Ascending aorta (tissue), 2 donors: Measurements from ENCODE around the gene ANKRD49. TPM values are rescaled to one million over a fixed set of nuclear protein-coding genes. Genes with fewer than 3 reads are reported as not detected.

Experiments
- DNase-seq, 2 donors: peaks; one replicate each; pipeline ENCODE4 v3.0.0-alpha.2; 2019; ENCODE audit warnings: low spot score in 2 of 2
- H3K27ac ChIP-seq, 2 donors: fragments of 200-600 bp; sonication (generic); one replicate each; pipeline ENCODE4 v1.5.1; 2016 to 2017; ENCODE audit warnings: mild to moderate bottlenecking in 1 of 2
- H3K27me3 ChIP-seq: fragments of 200-600 bp; sonication (generic); one replicate; pipeline ENCODE4 v1.5.1; 2017
- H3K36me3 ChIP-seq, 2 donors: fragments of 200-600 bp; sonication (generic); one replicate each; pipeline ENCODE4 v1.5.1; 2016
- H3K4me1 ChIP-seq, 2 donors: fragments of 200-600 bp; sonication (generic); one replicate each; pipeline ENCODE4 v1.5.1; 2016 to 2017; ENCODE audit warnings: mild to moderate bottlenecking in 1 of 2
- H3K4me3 ChIP-seq, 2 donors: fragments of 200-600 bp; sonication (generic); one replicate each; pipeline ENCODE4 v1.5.1; 2016 to 2017; ENCODE audit warnings: mild to moderate bottlenecking in 1 of 2
- H3K9me3 ChIP-seq, 2 donors: fragments of 200-600 bp; sonication (generic); one replicate each; pipeline ENCODE4 v1.5.1; 2016
- CTCF ChIP-seq, 3 experiments: fragments of 200-600 bp in 2 of 3; fragments of 450-650 bp in 1 of 3; sonication (generic) in 2 of 3; IDR thresholded peaks; one replicate each; pipeline ENCODE4 v1.5.1; 2016 to 2019; ENCODE audit warnings: antibody characterized with exemption in 3 of 3, mild to moderate bottlenecking in 1 of 3, moderate library complexity in 1 of 3
- intact Hi-C: fragments of 100-400 bp; cut with DNase I; formaldehyde crosslinking; loops from one replicate; pipeline ENCODE4 v1.15.1; 2023
- total RNA-seq: library from RNA; depleted of rRNA; stranded (reverse); fragments of >200 nt; gene quantifications from one replicate; pipeline ENCODE4 v1.1.0, GENCODE V29; 2016

The ANKRD49 gene
- total RNA-seq, 1 donor from 2014 or later, result 7.0 TPM

GRCh38 chr11:94536386-94536785 is 42.6 kb downstream of the ANKRD49 start:
- H3K9me3 ChIP-seq, result no peaks in the 10 kb centered on the region
- H3K27ac ChIP-seq, result peak overlapping the region; percentile 28 to 57
- no peaks in the 10 kb centered on the region for H3K36me3 ChIP-seq
- TF ChIP-seq CTCF (IDR thresholded peaks at IDR 0.05), result no peak
- DNase-seq, result no peak
- H3K27me3 ChIP-seq, result no peaks in the 10 kb centered on the region
- H3K4me3 ChIP-seq, result no peak overlapping the region
- intact Hi-C loops, result no loop called here
- peaks cover 0 to 39% of the 10 kb centered on the region in 2 donors for H3K4me1 ChIP-seq

GRCh38 chr11:94537031-94537600 is 43.3 kb downstream of the ANKRD49 start:
- no peak for TF ChIP-seq CTCF (IDR thresholded peaks at IDR 0.05)
- no peak overlapping the region for H3K4me3 ChIP-seq
- intact Hi-C loops, result no loop called here

GRCh38 chr11:94539420-94539819 is 45.6 kb downstream of the ANKRD49 start:
- H3K4me3 ChIP-seq, result no peak overlapping the region
- no peaks in the 10 kb centered on the region for H3K27me3 ChIP-seq
- H3K9me3 ChIP-seq, result no peaks in the 10 kb centered on the region
- peak overlapping the region; percentile 29 to 50 for H3K27ac ChIP-seq
- intact Hi-C loops, result no loop called here
- peaks cover 4 to 35% of the 10 kb centered on the region in 2 donors for H3K4me1 ChIP-seq
- no peak for DNase-seq
- H3K36me3 ChIP-seq, result no peaks in the 10 kb centered on the region
- no peak for TF ChIP-seq CTCF (IDR thresholded peaks at IDR 0.05)

More at GRCh38 chr11:94537031-94537600, 43.3 kb downstream of the ANKRD49 start:
- no peak for DNase-seq
- H3K4me1 ChIP-seq, result peaks cover 0 to 39% of the 10 kb centered on the region in 2 donors
- H3K27ac ChIP-seq, result peak overlapping the region; percentile 28 to 57
- no peaks in the 10 kb centered on the region for H3K27me3 ChIP-seq
- H3K9me3 ChIP-seq, result no peaks in the 10 kb centered on the region
- H3K36me3 ChIP-seq, result no peaks in the 10 kb centered on the region

- Histone ChIP-seq H3K4me1 (peaks cover 7 to 14% of the 10 kb centered on the region in 2 donors), H3K9me3 (no peaks in the 10 kb centered on the region), H3K4me3 (peak within 1 kb of the TSS; percentile 81 to 93), H3K27me3 (no peaks in the 10 kb centered on the region), H3K27ac (peak within 1 kb of the TSS; percentile 97 to 100), H3K36me3 (peaks cover 0 to 6% of the 10 kb centered on the region in 2 donors)
- peak; percentile 44 to 90 for DNase-seq
- intact Hi-C loops, result loop anchor here (2.0 to 10.0 kb wide), 3 partner anchors 49 to 1241 kb away; partner anchors contain the start of genes AMOTL1 and FAM76B
- TF ChIP-seq CTCF (IDR thresholded peaks at IDR 0.05), result no peak
Observed at GRCh38 chr11:94543695-94544645, 50.2 kb downstream of the ANKRD49 start, which contains the start of gene FUT4. Gene FUT4 (plus strand): TSS chr11:94543921. CDS start chr11:94544134, 213 bp downstream.

GRCh38 chr11:94544646-94545263 is 51.0 kb downstream of the ANKRD49 start:
- peak overlapping the region; percentile 81 to 93 for H3K4me3 ChIP-seq
- H3K27me3 ChIP-seq, result no peaks in the 10 kb centered on the region
- intact Hi-C loops, result loop anchor here (5.0 to 10.0 kb wide), 3 partner anchors 220 to 1240 kb away; partner anchors contain the start of genes AMOTL1 and FAM76B
- no peaks in the 10 kb centered on the region for H3K9me3 ChIP-seq
- TF ChIP-seq CTCF (IDR thresholded peaks at IDR 0.05), result no peak
- H3K27ac ChIP-seq, result peak overlapping the region; percentile 97 to 100
- DNase-seq, result no peak
- H3K4me1 ChIP-seq, result peaks cover 7 to 14% of the 10 kb centered on the region in 2 donors
- H3K36me3 ChIP-seq, result peaks cover 0 to 6% of the 10 kb centered on the region in 2 donors
